Kidney epithelial cell (primary cell): Measurements from ENCODE around the gene LGALS9. TPM values are rescaled to one million over a fixed set of nuclear protein-coding genes. Genes with fewer than 3 reads are reported as not detected.
"Not testable (repeated sequence)": the region's sequence is repeated elsewhere in the genome, so short reads cannot be mapped to it uniquely, and the experiment has no call there.

Experiments
- DNase-seq: peaks from one replicate; pipeline ENCODE4 v3.0.0-alpha.2; 2010; ENCODE audit warnings: low read depth
- H3K27me3 ChIP-seq: 2 replicates; pipeline ENCODE4 v1.6.0; 2011; ENCODE audit warnings: low read length; ENCODE audit not compliant: control insufficient read depth, insufficient read depth
- H3K36me3 ChIP-seq: 2 replicates; pipeline ENCODE4 v1.5.1; 2011; ENCODE audit warnings: low read length; ENCODE audit not compliant: control insufficient read depth, insufficient read depth
- H3K4me3 ChIP-seq: 2 replicates; pipeline ENCODE4 v1.5.1; 2011; ENCODE audit warnings: low read depth, mild to moderate bottlenecking, control low read depth, low read length
- total RNA-seq: library from RNA; depleted of rRNA; stranded (reverse); fragments of >200 nt; gene quantifications from 2 replicates; pipeline ENCODE4 v1.2.3, GENCODE V29; 2015
- TF ChIP-seq, protein P1 (sequence below): IDR thresholded peaks from 2 replicates; pipeline ENCODE4 v1.5.1; 2011; ENCODE audit warnings: mild to moderate bottlenecking, moderate library complexity, low read length, control low read depth, inconsistent platforms; ENCODE audit not compliant: insufficient read depth, poor library complexity, severe bottlenecking

Gene LGALS9
- total RNA-seq, 1 donor from 2014 or later, result 3.4 TPM

DNA sequence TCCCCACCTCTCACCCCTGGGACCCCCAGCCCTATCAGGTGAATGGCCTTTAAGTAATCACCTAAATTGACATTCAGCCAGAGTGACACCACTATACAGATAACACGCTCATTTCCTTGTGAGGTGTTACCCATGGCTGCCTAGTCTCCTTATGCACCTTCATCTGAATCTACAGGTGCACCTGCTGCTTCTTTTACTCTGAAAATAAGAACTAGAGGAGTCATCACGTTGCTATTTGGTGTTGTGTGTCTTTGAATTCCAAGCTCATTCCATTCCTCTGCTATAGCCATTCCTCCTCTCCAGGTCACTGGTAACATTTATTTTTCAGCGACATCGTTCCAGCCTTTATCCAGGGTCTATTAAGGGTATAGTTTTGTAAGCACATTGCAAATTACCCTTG, 9.8 kb downstream of the LGALS9 start:
- H3K27me3 ChIP-seq, result no peaks in the 10 kb centered on the region
- TF ChIP-seq, protein P1, sequence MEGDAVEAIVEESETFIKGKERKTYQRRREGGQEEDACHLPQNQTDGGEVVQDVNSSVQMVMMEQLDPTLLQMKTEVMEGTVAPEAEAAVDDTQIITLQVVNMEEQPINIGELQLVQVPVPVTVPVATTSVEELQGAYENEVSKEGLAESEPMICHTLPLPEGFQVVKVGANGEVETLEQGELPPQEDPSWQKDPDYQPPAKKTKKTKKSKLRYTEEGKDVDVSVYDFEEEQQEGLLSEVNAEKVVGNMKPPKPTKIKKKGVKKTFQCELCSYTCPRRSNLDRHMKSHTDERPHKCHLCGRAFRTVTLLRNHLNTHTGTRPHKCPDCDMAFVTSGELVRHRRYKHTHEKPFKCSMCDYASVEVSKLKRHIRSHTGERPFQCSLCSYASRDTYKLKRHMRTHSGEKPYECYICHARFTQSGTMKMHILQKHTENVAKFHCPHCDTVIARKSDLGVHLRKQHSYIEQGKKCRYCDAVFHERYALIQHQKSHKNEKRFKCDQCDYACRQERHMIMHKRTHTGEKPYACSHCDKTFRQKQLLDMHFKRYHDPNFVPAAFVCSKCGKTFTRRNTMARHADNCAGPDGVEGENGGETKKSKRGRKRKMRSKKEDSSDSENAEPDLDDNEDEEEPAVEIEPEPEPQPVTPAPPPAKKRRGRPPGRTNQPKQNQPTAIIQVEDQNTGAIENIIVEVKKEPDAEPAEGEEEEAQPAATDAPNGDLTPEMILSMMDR, result no peak
- no peak for DNase-seq

DNA sequence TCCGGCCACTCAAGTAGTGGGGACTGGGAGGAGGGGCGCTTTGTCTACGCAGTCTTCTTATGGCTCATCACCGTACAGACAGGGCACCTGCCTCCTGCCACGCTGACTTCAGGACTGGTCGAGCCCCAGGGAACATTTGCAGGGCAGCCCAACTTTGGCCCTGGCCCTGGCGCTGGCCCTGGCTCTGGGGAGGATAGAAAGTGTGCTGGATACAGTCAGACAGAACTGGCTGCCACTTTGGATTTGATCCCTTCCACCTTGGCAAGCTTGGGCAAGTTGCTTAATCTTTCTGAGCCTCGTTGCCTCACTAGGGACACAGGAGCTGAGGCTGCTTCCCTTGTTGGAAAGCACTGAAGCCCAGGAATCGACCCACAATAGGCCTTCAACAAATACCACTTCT, 13.6 kb downstream of the LGALS9 start:
- H3K4me3 ChIP-seq, result no peak overlapping the region
- TF ChIP-seq, protein P1, result no peak
- no peak for DNase-seq
- no peaks in the 10 kb centered on the region for H3K27me3 ChIP-seq
- H3K36me3 ChIP-seq, result no peaks in the 10 kb centered on the region

More for the DNA sequence above, 9.8 kb downstream of the LGALS9 start:
- H3K4me3 ChIP-seq, result no peak overlapping the region
- H3K36me3 ChIP-seq, result no peaks in the 10 kb centered on the region

DNA sequence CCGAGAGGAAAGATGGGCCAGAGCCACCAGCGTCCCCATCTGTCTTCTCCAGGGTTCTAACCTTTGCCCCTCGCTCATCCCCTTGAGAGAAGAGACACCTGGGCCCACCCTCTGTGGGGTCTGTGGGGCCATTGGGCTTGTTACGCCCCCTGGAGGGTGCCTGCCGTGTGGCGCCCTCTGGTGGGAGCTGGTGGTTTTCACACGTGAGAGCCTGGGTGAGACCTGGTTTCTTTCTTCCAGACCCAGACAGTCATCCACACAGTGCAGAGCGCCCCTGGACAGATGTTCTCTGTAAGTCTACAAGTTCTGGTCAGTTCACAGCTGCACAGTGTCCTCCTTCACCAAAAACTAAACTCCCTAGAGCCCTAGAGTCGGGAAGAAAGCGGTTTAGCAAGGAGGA, 14.6 kb downstream of the LGALS9 start:
- DNase-seq, H3K27me3 ChIP-seq, H3K4me3 ChIP-seq, H3K36me3 ChIP-seq: not testable (repeated sequence)

DNA sequence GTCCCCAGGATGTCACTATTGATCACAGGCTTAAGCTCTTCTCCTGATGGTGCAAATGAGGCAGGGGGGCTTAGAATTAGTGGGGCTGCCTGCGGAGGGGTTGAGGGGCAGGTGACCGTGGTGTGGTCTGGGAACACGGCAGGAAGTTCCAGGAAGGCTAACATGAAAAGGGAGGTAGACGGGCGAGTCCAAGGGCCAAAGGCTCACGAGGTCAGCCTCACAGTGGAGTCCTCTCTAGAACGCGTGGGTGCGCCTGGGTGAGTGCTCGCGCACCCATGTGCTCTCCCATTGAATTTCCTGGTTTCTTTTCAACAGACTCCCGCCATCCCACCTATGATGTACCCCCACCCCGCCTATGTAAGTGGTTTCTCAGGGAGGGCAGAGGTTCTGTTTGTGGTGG, 15.2 kb downstream of the LGALS9 start:
- TF ChIP-seq, protein P1, result no peak

DNA sequence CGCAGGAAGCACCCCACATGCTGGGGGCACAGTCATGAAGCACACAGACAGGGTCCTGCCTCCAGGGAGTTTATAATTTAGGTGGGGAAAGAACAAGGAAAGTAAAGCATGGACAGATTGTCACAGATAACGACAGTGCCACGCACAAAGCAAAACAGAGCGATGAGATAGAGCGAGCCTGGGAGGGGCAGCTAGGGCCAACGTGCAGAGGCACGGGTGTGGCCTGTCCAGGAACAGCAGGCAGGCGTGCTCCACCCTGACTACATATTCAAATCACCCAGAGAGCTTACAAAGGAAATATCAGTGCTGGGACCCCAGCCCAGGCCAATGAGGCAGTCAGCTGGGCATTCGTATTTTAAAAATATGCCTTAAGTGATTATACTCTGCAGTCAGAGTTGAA, 16.8 kb downstream of the LGALS9 start:
- Histone ChIP-seq H3K27me3 (no peaks in the 10 kb centered on the region), H3K4me3 (no peak overlapping the region), H3K36me3 (no peaks in the 10 kb centered on the region)
- TF ChIP-seq, protein P1, result no peak
- DNase-seq, result no peak

More for the DNA sequence above, 15.2 kb downstream of the LGALS9 start:
- H3K27me3 ChIP-seq, result no peaks in the 10 kb centered on the region
- no peak overlapping the region for H3K4me3 ChIP-seq
- no peaks in the 10 kb centered on the region for H3K36me3 ChIP-seq
- DNase-seq, result no peak

DNA sequence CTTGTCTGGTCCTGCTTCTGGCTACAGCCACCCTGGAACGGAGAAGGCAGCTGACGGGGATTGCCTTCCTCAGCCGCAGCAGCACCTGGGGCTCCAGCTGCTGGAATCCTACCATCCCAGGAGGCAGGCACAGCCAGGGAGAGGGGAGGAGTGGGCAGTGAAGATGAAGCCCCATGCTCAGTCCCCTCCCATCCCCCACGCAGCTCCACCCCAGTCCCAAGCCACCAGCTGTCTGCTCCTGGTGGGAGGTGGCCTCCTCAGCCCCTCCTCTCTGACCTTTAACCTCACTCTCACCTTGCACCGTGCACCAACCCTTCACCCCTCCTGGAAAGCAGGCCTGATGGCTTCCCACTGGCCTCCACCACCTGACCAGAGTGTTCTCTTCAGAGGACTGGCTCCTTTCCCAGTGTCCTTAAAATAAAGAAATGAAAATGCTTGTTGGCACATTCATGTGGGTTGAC, 18.2 kb downstream of the LGALS9 start:
- not testable (repeated sequence) for H3K27me3 ChIP-seq, H3K36me3 ChIP-seq, DNase-seq, H3K4me3 ChIP-seq

DNA sequence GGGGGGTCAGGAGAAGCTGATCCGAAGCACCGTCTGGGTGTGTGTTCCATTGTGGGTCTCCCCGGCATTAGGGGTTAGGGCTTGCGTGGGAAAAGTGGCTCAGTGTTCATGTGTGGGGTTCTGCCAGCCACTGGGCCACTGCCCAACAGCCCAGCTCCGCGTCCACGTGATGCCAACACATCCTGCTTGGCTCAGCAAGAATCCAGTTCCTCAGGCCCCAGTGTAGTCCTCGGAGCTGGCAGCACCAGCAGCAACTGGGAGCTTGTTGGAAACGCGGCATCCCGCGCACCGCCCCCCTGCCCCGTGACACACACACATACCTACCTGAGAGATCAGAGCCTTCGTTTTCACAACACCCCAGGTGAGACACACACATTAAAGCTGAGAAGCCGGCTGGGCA, 18.9 kb downstream of the LGALS9 start:
- DNase-seq, result no peak
- TF ChIP-seq, protein P1, result no peak
- Histone ChIP-seq H3K4me3 (no peak overlapping the region), H3K27me3 (no peaks in the 10 kb centered on the region), H3K36me3 (no peaks in the 10 kb centered on the region)
